Osteocyte (in vitro differentiated cells): Measurements from ENCODE around the gene CRTAC1. TPM values are rescaled to one million over a fixed set of nuclear protein-coding genes. Genes with fewer than 3 reads are reported as not detected.

Source experiments
- DNase-seq: peaks from one replicate; pipeline ENCODE4 v3.0.0; 2021; ENCODE audit warnings: mixed read lengths; ENCODE audit not compliant: unreplicated experiment; ENCODE audit errors: extremely low spot score
- H3K27ac Mint-ChIP-seq: one replicate; pipeline ENCODE4 v1.8.0; 2021; ENCODE audit warnings: mild to moderate bottlenecking, mixed read lengths; ENCODE audit not compliant: unreplicated experiment
- H3K27me3 Mint-ChIP-seq: one replicate; pipeline ENCODE4 v1.8.0; 2021; ENCODE audit warnings: mixed read lengths; ENCODE audit not compliant: unreplicated experiment
- H3K36me3 Mint-ChIP-seq: one replicate; pipeline ENCODE4 v1.8.0; 2021; ENCODE audit warnings: mixed read lengths; ENCODE audit not compliant: unreplicated experiment
- H3K4me1 Mint-ChIP-seq: one replicate; pipeline ENCODE4 v1.8.0; 2021; ENCODE audit warnings: mixed read lengths; ENCODE audit not compliant: unreplicated experiment
- H3K4me3 Mint-ChIP-seq: one replicate; pipeline ENCODE4 v1.8.0; 2021; ENCODE audit warnings: mild to moderate bottlenecking, moderate library complexity, mixed read lengths; ENCODE audit not compliant: unreplicated experiment
- H3K9me3 Mint-ChIP-seq: one replicate; pipeline ENCODE4 v1.8.0; 2021; ENCODE audit warnings: mixed read lengths; ENCODE audit not compliant: unreplicated experiment
- CTCF ChIP-seq: fragments of 200-600 bp; sonication (generic); IDR thresholded peaks from 2 replicates; pipeline ENCODE4 v1.5.0; 2021; ENCODE audit warnings: antibody characterized with exemption, mild to moderate bottlenecking, moderate library complexity
- total RNA-seq: library from RNA; stranded (reverse); gene quantifications from 2 replicates; pipeline ENCODE4 v1.2.1, GENCODE V29; 2021

The CRTAC1 gene
- total RNA-seq, 1 donor from 2014 or later: 0.16 TPM

DNA sequence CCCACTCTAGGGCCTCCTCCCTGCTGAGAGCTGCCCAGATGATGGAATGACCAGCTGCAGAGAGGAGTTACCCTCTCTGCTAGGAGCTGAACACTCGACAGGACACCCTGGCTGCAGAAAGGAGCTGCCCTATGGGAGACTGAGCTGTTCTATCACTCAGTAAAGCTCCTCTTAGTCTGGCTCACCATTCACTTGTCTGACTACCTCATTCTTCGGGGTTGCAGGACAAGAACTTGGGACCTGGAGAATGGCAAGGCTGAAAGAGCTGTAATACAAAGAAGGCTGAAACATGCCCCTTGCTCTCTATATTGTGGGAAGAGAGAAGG, 30.5 kb downstream of the CRTAC1 start:
- no peak for DNase-seq
- no peaks in the 10 kb centered on the region for H3K4me1 Mint-ChIP-seq
- no peak overlapping the region for H3K27ac Mint-ChIP-seq
- peaks cover 8% of the 10 kb centered on the region for H3K9me3 Mint-ChIP-seq
- H3K36me3 Mint-ChIP-seq: no peaks in the 10 kb centered on the region
- TF ChIP-seq CTCF: no peak
- no peak overlapping the region for H3K4me3 Mint-ChIP-seq
- peaks cover 7% of the 10 kb centered on the region for H3K27me3 Mint-ChIP-seq

DNA sequence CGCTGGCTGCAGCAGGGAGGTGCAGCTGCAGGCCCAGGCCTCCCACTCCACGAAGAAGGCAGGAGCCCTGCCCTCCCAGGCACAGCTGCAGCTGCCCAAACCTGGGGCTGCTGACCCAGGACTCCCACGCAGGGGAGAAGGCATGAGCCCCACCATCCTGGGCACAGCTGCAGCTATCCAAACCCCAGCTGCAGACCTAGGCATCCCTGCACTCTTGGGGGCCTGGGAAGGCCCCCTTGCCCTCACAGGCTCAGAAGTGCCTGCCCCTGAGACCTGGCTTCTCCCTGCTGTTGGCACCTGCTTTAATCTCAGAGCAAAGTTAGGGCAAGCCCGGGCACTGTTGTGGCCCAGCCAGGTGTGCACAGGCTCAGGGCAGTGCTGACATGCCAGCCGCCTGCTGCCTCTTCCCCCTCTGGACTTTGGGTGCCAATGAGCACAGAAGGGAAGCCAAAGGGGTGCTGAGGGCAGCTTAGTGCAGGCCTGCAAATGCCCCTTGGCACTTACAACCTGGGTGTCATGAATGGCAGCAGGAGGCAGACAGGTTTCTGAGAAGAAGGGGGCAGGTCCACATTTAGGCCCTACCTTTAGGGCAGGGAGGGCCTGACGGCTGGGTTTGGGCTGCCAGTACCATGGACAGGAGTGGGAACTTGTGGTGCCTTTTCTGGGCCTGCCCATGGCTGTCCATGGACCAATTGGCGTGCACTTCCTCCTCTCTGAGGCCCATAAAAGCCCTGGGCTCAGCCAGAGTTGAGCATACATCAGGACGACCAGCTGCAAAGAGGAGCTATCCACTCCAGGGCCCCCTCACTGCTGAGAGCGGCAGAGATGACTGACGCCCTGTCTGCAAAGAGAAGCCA, 31.1 kb downstream of the CRTAC1 start:
- H3K27ac Mint-ChIP-seq: no peak overlapping the region
- peaks cover 5% of the 10 kb centered on the region for H3K27me3 Mint-ChIP-seq
- H3K36me3 Mint-ChIP-seq: no peaks in the 10 kb centered on the region
- TF ChIP-seq CTCF: no peak
- no peak overlapping the region for H3K4me3 Mint-ChIP-seq
- peaks cover 8% of the 10 kb centered on the region for H3K9me3 Mint-ChIP-seq
- no peak for DNase-seq
- H3K4me1 Mint-ChIP-seq: no peaks in the 10 kb centered on the region

DNA sequence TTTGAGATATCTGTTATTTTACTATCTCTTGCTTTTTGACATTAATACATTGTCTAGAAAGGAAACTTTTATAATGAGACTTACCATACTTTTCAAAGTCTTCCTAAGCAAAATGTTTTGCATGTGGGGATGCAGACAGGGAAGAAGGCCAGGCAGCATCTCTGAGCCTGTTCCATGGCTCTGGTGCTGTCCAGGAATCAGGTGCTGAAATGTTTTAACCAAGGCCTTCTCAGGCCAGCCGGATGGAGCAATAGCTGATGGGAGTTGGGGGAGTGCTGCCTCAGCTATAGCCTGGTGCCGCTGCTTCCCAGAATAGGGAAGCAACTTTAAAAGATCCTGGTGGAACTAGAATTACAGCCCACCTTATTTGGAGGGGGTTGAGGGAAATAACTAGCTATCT, 38.5 kb downstream of the CRTAC1 start:
- no peaks in the 10 kb centered on the region for H3K36me3 Mint-ChIP-seq

DNA sequence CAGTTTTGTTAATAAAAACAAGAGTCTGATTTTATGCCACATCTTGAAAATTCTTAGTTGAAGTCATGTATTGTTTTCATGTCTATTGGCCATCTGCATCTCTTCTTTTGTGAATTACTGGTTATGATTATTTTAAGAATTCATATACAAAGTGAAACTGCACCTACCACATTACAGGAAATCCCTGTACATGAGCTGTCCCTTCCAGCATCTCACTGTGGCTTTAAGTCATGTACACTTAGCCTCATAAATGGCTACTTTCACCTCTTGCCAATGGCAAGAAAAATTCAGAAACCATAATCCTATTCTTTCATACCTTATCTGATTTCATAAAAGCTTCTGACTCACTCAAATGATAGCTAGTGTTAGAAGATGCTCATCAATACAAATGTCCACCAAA, 48.6 kb downstream of the CRTAC1 start:
- H3K4me3 Mint-ChIP-seq: no peak overlapping the region
- H3K4me1 Mint-ChIP-seq: no peaks in the 10 kb centered on the region
- DNase-seq: no peak
- TF ChIP-seq CTCF: no peak
- H3K27ac Mint-ChIP-seq: no peak overlapping the region
- H3K9me3 Mint-ChIP-seq: no peaks in the 10 kb centered on the region
- no peaks in the 10 kb centered on the region for H3K36me3 Mint-ChIP-seq
- peaks cover 24% of the 10 kb centered on the region for H3K27me3 Mint-ChIP-seq

More for the DNA sequence above, 38.5 kb downstream of the CRTAC1 start:
- TF ChIP-seq CTCF: no peak
- no peak overlapping the region for H3K4me3 Mint-ChIP-seq
- peaks cover 3% of the 10 kb centered on the region for H3K27me3 Mint-ChIP-seq
- no peak overlapping the region for H3K27ac Mint-ChIP-seq
- H3K9me3 Mint-ChIP-seq: no peaks in the 10 kb centered on the region
- DNase-seq: peak; percentile 64
- H3K4me1 Mint-ChIP-seq: no peaks in the 10 kb centered on the region

DNA sequence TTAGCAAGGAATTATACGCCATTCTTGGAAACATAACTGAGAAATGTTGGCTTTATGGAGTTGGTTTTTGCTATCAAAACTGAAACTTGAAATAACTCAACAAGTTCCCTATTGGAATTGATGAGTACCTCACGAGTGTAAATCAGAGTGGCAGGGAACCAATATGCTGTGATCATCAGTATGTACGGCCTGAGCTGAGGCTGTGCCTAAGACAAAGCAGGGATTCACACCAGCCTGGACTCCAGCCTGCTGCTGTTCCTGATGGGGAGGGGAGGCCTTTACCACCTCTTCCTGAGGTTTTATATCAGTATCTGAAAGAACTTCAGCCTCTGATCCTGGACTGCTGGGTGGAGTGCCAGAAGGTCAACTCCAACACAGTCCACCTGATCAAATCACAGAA, 52.7 kb downstream of the CRTAC1 start:
- DNase-seq: no peak
- H3K9me3 Mint-ChIP-seq: no peaks in the 10 kb centered on the region
- TF ChIP-seq CTCF: no peak
- H3K4me1 Mint-ChIP-seq: no peaks in the 10 kb centered on the region
- H3K27ac Mint-ChIP-seq: no peak overlapping the region
- H3K36me3 Mint-ChIP-seq: no peaks in the 10 kb centered on the region
- H3K27me3 Mint-ChIP-seq: peaks cover 54% of the 10 kb centered on the region
- no peak overlapping the region for H3K4me3 Mint-ChIP-seq
